Stimulated activated CD4-positive, alpha-beta T cell treated with anti-CD3 and anti-CD28 coated beads, Interleukin-15, amount 100 ng/mL, for 1 hour (primary cell): ENCODE results near the gene ZBTB42.

Source experiments
- DNase-seq, 2 donors: peaks; one replicate each; pipeline ENCODE4 v3.0.0-alpha.2; 2020; ENCODE audit warnings: low read depth in 1 of 2, low spot score in 1 of 2

ZBTB42 gene

DNA sequence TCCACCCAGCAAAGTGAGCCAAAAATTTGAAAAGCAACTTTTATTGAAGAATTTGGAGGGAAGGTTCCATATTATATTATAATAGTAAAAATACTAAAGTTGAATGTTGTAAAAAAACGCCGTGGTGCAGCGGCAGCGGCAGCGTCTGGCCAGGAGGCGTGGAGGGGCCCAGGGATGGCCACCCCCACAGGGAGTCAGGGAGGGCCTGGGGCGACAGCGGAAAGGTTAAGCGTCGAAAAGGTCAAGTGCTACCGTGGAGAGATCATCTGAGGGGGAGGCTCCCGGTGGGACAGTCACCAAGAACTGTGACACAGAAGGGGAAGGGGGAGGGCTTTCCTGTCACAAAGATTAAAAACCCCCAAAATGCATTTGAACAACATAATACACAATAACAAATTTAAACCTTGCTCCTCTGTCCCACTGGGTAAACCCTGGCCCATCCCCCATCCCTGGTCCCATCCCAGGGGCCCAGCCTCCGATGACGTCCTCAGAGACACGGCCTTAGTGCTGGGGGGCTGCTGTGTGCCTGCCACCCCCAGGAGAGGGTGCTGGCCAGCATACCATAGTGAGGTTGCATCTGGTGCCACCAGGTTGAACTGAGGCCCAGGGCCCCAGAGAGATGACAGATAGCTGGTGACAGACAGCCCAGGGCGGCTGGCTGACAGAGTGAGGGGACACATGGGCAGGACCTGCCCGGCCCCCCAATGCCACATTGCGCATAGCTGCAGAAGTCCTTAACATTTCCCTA is 31.4 kb upstream of the ZBTB42 start:
- DNase-seq = no peak

DNA sequence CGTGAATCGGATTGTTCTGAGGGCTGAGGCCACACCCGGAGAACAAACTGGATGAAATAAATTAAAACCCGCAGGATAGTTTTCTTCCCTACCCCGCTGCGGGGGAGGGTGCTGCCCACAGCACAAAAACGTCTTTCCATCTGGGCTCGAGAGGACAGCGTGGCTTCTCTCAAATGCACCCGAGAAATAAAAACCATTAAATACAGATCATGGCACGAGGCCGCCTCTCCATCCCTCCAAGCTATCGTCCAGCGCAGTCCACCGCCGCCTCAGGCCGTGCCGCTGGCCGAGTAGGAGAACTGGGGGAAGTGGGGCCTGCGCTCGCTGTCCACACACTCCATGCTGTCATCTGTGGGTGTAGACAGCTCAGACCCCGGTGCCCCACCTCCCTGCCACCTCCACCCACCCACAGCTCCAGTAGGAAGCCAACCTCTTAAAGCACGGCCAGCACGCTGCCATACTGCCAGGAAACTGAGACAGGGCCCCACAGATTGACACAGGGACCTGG is 30.8 kb upstream of the ZBTB42 start:
- DNase-seq = no peak

DNA sequence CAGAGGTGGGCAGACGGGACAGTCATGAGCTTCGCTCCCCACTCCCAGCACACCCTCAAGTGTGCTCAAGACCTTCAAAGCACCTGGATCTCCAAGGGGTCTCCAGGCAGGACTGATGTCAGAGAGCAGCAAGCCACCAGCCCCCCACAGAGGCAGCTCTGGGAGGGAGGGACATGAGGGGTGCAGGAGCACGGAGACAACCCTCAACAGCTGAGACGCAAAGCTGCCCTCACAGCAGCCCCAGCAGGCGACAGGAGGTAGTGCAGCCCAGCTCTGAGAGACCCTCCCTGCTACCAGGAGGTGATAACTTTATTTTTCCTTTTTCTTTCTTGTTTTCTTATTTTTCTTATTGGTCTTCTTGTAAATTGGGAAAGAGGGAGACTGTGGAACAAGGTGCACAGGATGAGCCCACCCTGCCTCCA is 30.0 kb upstream of the ZBTB42 start:
- no peak for DNase-seq

DNA sequence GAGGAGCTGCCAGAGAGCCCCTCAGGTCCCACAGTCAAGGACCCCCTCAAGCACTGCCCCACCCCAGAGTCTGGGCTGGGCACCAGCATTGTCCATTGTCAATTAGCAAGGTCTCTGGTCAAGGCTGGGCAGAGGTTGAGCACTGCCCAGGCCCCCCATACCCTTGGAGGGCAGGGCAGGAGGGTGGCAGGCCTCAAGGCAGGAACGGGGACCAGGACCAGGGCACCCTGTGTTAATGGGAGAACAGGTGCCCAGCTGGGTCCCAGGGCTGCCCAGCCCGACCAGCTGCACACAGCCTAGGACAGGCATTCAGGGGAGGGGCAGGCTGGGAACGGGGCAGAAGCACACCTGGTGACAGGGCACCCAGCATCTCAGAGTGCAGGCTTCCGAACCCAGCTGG is 29.5 kb upstream of the ZBTB42 start:
- no peak for DNase-seq

DNA sequence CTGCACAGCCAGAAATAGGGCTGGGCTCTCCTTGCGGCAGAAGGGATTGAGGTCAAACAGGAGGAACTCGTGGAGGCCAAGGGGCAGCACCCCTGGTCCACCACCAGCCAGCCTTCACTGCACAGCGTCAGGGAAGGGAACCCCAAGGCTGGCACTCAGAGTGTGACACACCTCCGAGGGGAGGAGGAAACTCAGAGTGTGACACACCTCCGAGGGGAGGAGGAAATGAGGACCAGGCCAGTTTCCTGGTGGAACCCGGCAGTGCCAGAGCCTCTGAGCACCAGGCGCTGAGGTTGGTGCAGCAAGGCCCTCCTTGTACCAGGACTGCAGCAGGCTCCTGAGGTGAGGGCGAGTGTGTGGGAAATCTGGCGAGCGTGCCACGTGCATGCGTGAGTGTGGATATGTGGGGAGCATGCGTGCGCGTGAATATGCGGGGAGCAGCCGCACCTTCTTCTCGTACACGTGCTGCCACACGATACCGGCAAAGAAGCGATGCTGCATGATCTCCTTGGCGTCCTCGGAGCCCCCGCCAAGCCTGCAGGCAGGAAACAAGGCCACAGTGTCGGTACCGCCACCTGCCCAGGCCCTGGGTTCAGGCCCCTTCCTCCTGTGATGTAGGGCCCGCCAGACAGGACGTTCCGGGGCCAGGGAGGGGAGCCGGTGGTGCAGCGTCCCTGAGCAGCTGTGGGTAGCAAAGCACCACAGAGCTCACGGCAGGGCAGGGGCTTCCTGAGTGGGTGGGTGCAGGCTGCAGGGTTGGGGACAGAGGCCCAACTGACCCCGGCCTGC is 28.8 kb upstream of the ZBTB42 start:
- DNase-seq = no peak

DNA sequence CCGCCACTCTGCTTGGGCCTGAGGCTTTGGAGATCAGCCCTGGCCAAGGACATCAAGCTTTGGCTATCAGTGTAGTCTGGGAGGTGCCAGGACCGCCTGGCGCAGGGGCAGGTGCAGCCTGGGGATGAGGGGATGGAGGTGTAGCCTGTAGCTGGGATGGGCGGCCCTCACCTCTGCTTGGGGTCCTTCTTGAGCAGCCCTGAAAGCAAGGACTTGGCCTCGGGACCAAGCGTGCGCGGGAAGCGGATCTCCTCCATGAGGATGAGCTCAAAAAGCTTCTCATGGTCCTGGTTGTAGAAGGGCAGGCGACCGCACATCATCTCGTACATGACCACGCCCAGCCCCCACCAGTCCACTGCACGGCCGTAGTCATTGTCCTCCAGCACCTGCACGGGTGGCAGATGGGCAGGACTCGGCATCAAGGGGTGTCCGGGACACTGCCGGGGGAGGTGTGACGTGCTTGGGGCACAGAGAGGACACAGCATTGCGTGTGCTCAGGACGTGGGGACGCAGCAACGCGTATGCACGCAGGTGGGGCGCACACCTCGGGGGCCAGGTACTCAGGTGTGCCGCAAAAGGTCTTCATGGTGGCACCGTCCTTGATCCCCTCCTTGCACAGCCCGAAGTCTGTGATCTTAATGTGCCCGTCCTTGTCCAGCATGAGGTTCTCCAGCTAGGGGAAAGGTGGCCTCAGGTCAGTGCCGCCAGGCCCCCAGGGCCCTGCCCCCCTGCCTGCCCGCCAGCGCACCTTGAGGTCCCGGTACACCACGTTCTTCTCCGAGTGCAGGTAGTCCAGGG is 28.0 kb upstream of the ZBTB42 start:
- no peak for DNase-seq

DNA sequence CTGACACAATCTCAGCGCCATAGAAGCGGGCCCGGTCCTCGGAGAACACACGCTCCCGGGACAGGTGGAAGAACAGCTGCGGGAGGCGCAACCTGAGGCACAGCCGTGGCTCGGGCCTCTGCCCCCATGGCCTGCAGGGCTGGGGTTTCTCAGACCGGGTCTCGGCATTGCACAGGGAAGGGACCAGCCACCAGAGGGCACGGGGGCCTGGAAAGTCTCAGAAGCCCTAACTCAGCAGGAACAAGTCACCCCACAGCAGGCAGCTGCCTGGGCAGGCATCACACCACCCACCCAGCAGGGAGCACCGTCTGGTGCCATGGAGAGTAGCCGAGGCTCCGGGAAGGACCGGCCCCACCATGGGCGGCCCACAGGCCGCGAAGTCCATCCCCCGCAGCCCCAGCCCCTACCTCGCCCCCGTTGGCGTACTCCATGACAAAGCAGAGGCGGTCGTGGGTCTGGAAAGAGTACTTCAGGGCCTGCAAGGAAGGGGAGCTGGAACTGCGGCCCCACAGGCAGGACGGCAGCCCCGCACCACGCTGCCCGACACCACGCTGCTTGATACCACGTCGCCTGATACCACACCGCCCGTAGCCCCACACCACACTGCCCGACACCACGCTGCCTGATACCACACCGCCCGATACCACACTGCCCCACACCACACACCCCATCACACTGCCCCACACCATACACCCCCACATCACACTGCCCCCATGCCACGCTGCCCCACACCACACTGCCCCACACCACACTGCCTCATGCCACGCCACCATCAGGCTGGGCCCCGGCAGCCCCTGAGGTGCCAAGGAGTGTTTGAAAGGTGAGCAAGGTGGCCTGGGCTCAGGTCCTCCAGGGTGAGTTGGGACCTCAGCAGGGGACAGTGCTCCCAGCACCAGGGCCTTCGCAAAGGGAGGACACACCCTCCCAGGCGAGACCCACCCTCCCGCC is 27.1 kb upstream of the ZBTB42 start:
- no peak for DNase-seq

DNA sequence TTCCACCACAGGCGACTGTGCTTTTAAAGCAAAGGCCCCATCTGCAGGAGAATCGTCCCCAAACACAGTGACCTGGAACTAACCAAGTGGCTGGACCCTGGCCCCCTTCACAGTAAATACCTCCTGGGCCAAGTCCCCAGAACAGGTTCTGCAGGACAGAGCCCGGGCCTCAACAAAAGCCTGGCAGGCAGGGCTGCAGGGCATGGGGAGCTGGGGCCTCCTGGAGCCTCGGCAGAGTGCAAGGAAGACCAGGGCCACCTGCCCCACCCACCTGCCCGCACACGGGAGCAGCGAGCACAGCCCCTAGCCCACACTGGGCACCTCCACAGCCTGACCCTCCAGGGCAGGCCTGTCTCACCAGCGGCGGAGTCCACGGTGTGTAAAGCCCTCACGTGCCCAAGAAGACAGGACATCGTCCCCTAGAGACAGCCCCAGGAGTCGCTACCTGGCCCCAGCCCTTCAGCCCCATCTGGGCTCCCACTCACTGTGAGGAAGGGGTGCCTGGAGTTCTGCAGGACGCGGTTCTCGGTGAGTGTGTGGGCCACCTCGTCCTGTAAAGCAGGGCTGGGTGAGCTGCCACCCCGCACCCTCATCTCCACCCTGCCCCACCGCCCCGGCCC is 26.3 kb upstream of the ZBTB42 start:
- DNase-seq = no peak

DNA sequence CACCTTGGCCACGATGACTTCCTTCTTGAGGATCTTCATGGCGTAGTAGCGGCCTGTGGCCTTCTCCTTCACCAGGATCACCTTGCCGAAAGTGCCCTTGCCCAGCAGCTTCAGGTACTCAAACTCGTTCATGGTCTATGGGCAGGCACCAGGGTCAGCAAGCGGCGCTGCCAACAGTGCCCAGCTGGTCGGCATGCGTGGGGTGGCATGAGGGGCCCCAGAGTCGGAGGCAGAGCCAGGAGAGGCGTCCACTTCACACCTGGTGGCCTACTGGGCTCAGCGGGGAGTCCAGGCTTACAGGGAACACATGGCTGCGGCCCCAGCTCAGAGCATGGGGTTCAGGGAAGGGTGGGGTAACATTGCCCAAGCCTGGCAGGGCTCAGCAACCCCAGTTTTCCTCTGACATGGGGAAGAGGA is 25.8 kb upstream of the ZBTB42 start:
- DNase-seq = no peak

DNA sequence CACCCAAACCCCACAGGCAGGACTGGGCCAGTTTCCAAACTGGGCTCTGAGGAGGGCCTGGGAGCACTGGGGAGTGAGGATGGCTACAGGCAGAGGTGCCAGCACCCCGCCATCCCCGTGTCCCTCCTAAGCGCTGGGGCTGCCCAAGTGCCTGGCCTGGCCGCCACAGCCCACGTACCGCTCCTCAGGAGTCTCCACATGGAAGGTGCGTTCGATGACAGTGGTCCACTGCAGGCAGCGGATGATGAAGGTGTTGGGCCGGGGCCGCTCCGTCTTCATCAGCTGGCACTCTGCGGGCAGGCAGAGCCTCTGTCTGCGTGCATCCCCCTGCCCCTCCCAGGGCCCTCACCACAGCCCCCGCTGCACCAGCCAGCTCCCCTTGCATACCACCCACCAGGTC is 24.4 kb upstream of the ZBTB42 start:
- DNase-seq = no peak

DNA sequence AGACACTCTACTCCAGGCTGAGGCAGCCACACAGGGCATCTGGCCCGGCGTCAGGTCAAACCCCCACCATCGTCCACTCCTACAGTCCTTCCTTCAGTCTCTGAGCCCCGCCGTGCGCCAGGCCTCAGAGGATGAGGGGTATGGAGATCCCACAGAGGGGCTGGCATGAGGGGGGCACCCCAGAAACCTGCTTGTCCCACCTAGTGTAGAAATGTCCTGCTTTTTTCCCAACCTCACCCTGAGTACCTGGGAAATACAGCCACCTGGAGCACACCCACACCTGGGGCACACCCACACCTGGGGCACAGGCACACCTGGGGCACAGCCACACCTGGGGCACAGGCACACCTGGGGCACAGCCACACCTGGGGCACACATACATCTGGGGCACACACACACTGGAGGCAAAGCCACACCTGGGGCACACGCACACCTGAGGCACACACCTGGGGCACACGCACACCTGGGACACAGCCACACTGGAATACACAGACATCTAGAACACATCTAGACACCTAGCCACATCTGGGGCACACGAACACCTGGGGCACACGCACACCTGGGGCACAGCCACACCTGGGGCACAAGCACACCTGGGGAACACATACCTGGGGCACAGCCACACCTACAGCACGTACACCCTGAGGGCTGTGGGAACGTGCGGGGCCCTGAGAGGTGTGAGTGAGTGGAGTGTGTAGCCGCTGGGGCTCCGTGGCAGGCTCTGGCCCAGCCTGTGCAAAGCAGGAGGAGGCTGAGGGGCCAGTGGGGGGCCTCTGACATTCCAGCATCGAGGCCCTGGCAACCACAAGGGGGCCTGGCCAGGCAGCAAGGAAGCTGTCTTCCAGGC is 23.7 kb upstream of the ZBTB42 start:
- no peak for DNase-seq

DNA sequence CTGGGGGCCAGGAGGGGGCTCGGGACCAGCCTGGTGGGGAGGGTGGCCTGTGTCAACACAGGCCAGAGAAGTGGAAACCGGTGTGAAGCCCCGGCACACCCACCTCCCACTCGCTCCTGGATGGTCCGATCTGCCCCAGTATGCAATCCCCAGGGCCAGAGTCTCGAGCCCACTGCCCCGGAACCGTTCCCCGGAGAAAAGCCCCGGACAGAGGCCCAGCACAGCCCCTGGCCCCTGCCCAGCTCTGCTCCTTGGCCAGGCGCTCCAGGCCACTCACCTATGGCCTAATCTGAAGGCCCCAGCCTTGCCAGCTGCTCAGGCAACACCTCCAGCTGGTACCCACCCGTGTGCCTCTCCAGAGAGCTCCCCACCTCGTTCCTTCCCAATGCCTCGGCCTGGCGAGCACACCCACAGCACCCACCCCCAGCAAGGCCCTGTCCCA is 23.1 kb upstream of the ZBTB42 start:
- no peak for DNase-seq

DNA sequence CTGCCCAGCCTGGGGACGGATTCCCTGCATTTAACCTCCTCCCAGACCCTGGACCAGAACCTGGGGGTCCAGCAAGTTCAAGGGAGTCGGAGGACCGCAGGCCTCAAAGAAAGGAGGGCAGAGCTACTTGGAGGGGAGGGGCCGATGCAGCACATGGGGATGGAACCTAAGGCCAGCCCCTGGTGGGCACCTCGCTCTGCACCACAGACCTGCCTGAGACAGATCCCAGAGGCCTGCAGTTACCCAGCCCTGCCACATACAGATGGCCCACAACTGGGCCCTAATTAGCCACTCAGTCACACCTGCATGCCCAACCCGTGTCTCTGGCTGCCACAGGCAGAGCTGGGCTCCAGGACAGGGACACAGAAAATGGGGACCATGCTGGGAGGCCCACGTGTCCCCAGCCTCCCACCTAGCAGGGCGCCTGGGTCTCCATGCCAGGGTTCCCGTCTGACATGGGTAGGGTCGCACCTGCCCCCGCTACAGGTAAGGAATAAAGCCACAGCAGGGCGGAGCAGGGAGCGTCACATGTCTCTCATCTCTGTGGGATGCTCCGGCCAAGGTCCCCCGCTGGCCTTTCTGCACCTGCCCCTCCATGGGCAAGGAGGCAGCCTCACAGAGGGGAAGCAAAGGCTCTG is 22.1 kb upstream of the ZBTB42 start:
- DNase-seq = no peak

DNA sequence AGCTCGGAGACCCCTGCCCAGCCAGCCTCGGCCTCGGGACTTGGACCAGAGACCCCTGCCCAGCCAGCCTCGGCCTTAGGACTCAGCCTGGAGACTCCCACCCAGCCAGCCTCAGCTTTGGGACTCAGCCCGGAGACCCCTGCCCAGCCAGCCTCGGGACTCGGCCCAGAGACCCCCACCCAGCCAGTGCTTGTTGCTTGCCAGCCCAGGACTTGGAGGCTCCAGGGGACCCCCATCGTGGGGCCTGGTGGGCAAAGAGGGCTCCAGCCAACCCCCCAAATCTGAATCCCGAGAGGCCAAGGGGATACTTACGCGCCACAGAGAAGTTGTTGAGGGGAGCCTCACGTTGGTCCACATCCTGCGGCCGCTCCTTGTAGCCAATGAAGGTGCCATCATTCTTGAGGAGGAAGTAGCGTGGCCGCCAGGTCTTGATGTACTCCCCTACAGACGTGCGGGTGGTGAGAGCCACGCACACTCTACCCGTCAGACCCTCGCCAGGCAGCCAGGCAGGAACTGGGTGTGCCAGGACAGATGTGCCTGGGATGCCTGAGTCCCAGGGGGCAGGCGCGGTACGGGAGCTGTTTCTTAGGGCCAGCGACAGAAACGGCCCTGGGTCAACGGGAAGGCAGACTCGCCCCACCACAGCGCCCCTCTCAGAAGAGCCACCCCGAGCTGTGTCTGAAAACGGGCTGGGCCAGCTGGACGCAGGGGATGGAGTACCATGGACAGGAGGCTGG is 21.0 kb upstream of the ZBTB42 start:
- DNase-seq = no peak

DNA sequence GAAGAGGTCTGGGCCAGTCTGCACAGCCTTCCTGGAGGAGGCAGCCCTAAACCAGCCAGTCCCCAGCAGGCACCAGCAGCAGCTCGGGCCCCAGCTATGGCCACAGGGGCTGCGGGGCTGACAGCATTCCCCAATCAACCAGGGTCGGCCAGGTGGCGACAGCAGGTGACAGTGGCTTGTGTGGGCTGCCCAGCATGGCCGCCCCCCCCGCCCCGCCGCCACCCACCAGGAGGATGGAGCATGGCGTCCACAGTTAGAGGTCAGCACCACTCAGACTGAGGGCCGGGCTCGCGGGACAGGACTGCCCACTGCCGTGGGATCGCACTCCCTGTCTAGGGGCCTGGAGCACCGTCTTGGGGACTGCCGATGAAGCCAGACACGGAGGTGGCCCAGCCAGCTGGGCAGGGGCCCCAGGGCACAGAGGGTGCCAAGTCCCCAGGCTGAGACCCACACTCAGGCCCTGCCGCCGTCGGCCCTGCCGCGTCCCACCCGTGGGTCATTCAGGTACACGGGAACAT is 20.3 kb upstream of the ZBTB42 start:
- no peak for DNase-seq

DNA sequence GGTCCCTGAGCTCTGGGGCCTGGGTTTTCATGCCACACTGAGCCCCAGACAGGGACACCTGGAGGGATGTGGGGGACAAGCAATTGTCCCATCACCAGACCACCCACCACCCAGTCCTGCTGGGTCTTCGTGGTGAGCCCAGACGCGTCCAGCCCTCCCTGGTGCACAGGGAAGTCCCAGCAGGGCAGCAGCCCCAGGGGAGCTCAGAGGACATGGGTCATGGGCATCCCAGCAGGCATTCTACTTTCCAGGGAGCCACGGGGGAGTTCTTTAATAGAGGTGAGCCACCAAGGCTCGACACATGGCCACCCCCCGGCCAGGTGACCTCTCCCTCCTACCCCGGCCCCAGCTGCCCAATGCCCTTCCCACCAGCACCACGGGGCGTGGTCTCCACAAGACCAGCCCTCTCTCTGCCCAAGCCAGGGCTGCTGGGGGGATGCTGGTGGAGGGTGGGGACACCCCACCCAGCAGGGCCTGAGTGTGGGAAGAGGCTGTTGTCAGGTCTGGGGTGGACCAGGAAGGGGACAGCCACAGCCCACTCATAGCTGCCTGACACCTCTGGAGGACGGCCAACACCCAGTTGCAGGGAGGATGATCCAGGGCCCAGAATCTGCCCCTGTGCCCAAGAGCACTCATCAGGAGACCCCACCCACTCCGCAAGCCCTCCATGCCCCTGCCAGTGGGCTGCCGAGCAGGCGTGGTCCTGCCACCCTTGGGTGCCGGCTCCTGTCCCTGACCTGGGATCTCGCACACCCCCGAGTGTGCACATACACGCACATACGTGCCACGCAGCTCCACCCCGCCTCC is 19.4 kb upstream of the ZBTB42 start:
- no peak for DNase-seq
